HG03439 (cell line): ENCODE data around the gene TNFSF9.
A peak's percentile ranks its signal among the peaks of the same experiment; 100 is the strongest.

Source experiments
- ATAC-seq: cut with Tn5 transposase; IDR thresholded peaks from one replicate; pipeline ENCODE4 v1.9.1; 2021; ENCODE audit warnings: mild to moderate bottlenecking, moderate library complexity; ENCODE audit not compliant: unreplicated experiment

Gene TNFSF9, protein sequence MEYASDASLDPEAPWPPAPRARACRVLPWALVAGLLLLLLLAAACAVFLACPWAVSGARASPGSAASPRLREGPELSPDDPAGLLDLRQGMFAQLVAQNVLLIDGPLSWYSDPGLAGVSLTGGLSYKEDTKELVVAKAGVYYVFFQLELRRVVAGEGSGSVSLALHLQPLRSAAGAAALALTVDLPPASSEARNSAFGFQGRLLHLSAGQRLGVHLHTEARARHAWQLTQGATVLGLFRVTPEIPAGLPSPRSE

DNA sequence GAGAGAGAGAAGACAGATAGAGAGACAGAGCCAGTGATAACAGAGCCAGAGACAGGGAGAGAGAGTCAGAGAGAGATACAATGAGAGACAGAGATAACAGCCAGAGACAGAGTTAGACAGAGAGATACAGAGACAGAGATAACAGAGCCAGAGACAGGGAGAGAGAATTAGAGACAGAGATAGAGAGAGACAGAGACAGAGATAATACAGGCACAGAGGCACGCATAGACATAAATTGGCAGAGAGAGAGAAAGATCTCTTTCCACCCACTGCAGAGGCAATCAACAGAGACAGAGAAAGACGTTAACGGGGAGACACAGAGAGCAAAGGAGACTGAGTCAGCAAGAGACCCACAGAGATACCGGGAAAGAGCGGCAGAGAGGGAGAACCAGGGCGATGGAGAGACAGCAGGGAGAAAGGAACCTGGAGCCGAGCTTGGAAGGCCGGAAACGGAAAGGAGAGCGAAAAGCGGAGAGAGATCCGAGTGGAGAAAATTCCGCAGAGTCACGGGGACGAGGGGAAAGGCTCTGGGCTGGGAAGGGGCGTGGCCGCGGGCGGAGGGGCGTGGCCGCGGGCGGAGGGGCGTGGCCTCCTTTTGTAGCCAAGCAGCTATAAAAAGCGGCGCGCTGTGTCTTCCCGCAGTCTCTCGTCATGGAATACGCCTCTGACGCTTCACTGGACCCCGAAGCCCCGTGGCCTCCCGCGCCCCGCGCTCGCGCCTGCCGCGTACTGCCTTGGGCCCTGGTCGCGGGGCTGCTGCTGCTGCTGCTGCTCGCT is at the start of gene TNFSF9:
Gene TNFSF9 (plus strand): TSS at position 641 of the 777 bp plus-strand sequence. CDS start 11 bp downstream, at position 652.
- ATAC-seq: peak; percentile 35

DNA sequence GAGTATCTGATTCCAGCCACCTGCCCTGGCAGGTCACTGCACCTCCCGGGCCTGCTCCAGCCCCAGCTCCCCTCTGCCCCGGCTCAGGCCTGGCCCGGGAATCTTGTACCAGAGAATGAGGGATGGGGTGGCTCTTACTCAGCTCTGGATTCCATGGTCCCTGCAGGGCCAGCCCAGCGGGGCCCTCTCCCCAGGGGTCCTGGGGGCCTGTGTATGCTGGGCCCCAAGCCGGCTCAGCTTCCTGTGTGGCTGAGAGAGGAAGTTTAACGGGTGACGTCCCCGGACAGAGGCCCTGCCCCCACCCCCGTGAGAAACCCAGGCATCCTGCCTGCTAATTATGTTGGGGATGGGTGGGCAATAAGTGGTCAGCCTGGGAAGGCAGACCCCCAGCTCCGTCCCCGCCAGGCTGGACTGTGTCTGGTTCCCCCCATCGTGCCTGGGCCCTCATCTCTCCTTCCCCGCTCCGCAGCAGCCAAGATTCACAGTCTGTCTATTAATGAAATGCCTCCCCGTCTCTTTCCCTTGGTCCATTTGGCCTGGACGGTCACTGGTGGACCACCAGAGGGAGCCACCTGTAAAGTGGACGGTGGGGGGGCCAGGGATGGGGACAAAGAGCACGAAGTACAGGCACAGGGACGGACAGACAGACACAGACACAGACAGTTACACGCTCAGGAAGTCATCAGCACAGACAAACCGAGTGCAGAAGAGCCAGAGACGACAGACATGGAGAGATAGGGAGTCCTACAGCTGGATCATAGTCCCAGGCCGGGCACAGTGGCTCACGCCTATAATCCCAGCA is 49.1 kb upstream of the TNFSF9 start, which contains the start of gene DENND1C:
Gene DENND1C (minus strand): TSS at position 247 of the 802 bp plus-strand sequence. CDS start 92 bp downstream, at position 155.
- ATAC-seq: no peak

DNA sequence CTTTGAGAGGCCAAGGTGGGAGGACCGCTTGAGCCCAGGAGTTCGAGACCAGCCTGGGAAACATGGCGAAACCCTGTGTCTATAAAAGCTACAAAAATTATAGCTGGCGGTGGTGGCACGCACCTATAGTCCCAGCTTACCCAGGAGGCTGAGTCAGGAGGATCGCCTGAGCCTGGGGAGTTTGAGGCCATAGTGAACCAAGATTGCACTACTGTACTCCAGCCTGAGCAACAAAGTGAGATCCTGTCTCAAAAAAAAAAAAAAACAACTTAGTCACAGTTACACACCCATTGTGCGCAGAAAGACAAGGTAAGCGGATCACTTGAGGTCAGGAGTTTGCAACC is 48.5 kb upstream of the TNFSF9 start:
- ATAC-seq: no peak

DNA sequence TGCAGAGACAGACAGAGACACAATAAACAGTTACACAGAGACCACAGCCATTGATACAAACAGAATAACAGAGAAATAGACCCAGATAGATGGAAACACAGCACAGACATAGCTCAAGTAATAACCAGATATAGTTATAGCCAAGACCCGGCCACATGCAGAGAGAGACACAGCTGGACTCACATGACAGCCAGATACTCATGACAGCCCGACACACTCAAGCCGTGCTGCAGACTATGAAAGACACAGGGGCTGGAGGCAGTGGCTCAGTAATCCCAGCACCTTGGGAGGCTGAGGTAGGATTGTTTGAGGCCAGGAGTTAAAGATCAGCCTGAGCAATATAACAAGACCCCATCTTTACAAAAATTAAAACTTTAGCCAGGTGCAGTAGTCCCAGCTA is 47.6 kb upstream of the TNFSF9 start:
- ATAC-seq: no peak

DNA sequence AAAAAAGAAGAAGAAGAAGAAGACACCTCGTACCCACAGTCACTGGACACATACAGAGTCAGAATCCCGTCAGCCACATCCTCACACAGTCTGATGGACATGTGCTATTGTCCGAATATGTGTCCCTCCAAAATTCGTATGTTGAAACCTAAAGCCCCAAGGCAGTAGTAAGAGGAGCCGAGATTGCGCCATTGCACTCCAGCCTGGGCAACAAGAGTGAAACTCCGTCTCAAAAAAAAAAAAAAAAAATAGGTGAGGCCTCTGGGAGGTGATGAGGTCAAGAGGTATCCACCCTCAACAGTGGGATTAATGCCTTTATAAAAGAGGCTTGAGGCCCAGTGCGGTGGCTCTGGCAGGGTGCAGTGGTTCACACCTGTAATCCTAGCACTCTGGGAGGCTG is 46.6 kb upstream of the TNFSF9 start:
- no peak for ATAC-seq

DNA sequence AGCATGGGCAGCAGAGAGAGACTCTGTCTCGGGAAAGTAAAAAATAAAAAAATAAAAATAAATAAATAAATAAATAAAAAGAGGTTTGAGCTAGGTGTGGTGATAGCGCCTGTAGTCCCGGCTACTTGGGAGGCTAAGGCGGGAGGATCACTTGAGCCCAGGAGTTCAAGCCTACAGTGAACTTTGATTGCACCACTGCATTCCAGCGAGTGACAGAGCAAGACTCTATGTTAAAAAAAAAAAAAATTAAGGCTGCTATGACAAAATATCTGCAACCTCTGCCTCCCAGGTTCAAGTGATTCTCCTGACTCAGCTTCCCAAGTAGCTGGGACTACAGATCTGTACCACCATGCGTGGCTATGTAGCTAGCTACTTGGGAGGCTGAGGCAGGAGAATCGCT is 46.0 kb upstream of the TNFSF9 start:
- no peak for ATAC-seq

DNA sequence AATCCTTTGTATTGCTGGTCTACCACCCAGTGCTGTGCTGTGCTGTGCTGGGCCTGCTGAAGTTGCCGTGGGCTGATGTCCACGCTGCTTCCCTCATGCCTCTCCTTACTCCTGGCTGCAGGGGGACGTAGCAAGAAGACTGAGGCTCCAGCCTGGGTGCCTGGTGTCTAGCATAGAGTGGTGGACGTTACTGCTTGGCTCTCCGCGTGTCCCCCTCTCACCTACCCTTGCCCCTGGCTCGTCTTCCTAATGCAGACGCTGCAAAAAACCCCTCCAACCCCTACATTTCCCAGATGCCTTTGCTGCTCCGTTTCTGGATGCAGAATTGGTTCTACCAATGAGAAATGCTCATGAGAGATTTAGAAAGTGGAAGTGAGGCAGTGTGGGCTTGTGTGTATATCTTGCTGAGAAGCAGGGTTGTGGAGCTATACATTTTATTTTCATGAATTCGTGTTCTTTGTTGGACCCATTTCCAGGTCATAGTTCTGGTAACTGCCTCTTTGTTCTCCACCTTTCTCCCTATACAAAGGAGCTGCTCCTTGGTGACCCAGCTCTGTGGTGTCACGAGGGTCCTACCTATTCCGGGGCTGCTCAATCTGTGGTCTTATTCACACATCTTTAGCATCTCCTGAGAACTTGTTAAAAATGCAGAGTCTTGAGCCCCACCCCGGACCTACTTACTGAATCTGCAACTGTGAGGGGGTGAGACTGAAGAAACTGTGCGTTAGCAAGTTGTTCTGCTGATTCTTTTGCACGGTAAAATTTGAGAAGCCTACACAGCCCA is 41.4 kb upstream of the TNFSF9 start:
- peak; percentile 51 for ATAC-seq

DNA sequence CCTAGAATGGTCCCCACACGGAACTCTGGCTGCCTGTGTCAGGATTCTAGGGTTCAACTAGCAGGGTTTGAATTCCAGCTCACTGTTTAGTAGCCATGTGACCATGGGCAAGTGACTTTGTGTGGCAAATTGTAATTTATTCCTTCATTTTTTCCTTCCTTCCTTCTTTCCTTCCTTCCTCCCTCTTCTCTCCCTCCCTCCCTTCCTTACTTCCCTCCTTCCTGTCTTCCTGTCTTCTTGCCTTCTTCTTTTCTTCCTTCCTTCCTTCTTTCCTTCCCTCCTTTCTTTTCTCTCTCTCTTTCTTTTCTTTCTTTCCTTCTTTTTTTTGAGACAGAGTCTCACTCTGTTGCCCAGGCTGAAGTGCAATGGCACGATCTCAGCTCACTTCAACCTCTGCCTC is 40.7 kb upstream of the TNFSF9 start:
- peak; percentile 4 for ATAC-seq

DNA sequence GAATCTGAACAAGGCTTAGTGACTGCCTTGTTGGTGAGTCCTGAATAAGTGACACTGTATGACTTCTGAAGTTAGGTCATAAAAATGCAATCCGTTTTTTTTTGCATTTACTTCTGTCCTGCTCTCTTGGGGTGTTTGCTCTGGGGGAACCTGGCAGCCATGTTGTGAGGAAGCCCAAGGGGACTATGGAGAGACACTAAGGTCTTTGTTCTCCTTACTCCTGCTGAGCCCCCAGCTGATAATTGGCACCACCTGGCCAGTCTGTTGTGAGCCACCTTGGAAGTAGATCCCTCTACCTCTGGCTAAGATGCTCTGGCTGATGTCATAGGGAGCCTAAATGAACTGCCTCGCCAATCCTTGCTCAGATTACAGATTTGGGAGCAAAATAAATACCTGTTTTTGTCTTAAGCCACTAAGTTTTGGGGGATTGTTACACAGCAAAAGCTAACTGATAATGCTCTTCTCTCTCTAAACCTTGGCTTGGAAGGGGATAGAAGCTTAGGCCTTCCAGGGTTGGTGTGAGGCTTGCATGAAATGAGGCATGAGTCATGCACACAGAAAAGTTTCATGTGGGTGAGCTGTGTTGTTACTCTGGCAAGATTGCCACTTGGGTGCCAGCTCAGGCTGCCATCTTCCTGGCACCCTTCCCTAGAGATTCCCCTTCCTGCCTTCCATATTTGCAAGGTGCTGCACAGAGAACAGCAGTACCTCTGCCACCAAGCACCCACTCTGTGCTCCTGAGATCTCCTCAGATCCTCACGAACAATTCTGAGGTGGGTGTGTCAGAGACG is 38.8 kb upstream of the TNFSF9 start:
- ATAC-seq: no peak

DNA sequence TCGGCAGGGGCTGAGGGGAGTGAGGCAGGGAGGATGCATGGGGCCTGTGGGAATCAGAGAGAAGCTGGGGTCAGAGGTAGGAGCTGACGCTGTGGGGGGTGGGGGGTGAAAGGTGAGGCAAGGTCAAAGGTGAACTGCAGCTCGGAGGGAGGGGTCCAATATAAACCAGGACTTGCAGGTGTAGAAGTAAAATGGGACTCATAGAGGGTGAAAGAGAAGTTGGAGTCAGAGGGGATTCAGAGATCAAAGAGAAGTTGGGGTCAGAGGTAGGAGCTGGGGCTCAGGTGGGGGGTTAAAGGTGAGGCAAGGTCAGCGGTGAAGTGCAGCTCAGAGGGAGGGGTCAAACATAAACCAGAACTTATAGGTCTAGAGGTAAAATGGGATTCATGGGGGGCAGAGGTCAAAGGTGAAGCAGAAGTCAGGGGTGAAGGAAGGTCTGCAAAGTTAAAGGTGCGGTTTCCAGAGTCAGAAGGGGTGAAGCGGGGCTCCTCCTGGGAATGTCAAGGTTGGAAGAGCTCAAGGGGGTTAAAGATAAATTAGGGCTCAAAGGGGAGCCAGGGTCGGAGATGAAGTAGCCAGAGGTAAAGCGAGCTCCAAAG is 36.3 kb upstream of the TNFSF9 start:
- ATAC-seq: no peak

DNA sequence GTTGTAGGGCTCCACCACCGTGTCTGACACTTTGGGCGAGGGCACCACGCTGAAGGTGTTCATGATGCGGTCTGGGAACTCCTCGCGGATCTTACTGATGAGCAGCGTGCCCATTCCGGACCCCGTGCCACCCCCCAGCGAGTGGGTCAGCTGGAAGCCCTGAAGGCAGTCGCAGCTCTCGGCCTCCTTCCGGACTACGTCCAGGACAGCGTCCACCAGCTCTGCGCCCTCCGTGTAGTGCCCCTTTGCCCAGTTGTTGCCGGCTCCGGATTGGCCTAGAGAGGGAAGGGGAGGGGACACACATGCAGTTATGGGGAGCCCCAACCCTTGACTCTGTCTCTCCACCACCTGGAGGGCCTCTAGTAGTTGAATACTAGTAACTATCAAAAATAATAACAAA is 34.9 kb upstream of the TNFSF9 start:
- ATAC-seq: no peak

DNA sequence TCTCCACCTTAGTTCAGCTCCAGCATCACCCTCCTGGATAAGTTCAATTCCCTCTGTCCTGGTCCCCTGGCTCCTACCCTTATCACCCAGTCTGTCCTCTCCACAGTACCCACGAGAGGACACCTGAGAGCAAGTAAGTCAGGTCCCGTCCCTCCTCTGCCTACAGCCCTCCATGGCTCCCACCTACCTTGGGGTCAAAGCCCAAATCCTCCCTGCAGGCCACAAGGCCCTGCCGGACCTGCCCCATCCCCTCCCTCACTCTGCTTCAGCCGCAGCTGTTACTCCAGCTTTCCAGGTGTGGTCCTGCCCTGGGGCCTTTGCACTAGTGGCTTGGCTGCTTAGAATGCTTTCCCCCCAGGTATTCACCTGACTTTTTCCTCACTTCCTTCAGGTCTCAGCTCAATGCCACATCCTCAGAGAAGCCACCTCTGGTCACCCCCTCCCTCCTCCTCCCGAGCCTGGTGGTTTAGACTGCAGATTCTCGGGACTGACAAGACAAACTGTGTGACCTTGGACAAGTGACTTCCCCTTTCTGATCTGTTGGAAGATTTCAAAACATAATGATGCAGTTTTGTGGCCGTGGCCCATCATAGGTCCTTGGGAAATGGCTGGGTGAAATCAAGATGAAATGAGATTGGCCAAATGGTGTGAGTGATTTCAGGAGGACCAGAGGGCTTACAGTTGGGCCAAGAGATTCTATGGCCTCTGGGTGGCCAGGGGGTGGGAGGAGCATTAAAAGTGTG is 32.4 kb upstream of the TNFSF9 start:
- no peak for ATAC-seq

DNA sequence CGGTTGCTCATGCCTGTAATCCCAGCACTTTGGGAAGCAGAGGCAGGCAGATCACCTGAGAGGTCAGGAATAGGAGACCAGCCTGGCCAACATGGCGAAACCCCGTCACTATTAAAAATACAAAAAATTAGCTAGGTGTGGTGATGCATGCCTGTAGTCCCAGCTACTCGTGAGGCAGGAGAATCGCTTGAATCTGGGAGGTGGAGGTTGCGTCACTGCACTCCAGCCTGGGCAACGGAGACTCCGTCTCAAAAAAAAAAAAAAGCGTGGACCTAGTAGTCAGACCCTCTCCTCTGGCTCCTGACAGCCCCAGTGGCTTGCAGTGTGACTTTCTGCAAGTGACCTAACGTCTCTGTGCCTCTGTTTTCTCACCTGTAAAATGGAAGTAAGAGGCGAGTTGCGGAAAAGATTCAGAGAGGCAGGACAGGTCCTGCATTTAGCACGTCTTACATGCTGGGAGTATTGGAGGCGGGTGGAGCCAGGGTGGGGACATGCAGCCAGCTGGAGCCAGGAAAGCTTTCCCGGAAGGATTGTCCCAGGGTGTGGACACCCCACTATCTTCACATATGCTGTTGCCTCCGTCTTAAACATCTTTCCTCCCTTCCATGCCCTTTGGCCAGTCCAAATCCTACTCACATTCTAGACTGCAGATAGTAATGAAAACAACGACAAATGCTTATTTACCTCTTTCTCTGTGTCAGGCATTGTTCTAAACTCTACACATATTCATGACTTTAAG is 31.6 kb upstream of the TNFSF9 start:
- ATAC-seq: no peak

DNA sequence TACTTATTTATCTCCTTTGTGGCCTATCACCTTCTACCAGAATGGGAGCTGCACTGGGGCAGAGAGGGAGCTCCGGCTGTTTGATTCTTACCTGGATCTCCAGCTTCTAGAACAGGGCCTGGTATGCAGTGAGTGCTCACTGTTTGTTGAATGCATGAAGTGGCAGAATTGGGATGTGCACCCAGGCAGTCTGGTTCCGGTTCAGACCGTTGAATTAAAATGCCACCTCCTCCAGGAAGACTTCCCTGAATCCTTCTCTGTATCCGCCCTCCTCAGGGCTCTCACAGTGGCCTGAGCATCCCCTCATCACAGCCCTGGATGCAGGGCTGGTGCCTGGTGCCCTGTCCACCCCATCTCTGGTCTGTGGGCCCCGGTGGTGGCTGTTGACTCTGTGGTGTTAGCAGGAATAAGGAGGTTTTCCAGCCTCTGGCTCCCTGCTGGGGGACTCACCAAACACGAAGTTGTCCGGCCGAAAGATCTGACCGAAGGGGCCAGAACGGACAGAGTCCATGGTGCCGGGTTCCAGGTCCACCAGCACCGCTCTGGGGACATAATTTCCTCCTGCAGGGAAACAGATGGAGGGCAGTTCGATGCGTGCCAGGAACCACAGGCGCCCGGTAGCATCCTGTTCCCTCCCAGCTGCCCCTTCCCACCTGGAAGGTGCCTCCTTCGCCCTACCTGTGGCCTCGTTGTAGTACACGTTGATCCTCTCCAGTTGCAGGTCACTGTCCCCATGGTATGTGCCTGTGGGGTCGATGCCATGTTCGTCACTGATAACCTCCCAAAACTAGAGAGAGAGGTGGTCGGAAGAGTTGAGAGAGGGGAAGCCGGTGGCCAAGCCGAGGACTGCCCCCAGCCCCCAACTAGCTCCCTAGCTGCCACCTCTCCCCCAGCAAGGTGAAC is 29.7 kb upstream of the TNFSF9 start:
- no peak for ATAC-seq

DNA sequence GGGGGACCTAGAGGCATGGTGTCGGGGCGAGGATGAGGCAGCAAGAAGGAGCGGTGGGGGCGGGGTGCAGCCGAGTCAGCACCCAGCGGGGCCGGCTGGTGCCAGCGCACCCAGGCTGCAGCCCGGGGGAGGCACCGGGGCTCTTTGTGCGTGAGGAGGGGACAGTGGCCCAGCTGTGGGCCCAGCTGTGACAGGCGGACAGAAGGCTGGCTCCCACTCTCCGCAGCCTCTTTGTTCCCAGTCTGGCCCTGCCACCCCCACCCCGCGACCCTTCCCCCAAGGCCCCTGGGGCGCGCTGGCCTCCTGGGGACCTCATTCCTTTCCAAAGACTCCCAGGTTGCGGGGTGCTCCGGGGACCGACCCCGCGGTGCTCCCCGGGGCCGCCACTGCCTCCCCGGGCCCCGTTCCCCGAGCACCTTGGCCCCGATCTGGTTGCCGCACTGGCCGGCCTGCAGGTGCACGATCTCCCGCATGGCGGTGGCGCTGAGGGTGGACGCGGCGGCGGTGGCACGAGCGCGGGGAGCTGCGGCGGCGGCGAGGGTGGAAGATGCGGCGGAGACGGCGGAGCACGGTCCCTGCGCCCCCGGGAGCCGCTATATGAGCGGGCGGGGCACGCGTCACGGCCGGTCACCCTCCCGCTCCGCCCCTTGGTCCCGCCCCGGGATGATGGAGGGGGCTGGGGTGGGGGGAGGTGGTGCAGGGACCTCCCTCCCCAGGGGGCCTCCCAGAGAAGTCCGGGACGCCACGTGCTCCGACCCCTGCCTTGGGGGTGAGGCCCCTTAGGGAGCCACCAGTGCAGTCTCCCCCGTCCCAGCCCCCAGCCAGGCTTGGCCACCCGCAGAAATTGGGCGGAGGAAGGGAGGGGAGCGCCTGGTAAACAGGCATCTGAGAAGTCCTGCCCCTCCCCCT is 28.8 kb upstream of the TNFSF9 start, which contains the start of gene TUBB4A:
Gene TUBB4A (minus strand): TSS at position 570 of the 909 bp plus-strand sequence. CDS start 97 bp downstream, at position 473.
- no peak for ATAC-seq
